ENCODE results near the gene KTI12.
"Not testable (repeated sequence)": the region's sequence is repeated elsewhere in the genome, so short reads cannot be mapped to it uniquely, and the experiment has no call there.

Gene KTI12

DNA sequence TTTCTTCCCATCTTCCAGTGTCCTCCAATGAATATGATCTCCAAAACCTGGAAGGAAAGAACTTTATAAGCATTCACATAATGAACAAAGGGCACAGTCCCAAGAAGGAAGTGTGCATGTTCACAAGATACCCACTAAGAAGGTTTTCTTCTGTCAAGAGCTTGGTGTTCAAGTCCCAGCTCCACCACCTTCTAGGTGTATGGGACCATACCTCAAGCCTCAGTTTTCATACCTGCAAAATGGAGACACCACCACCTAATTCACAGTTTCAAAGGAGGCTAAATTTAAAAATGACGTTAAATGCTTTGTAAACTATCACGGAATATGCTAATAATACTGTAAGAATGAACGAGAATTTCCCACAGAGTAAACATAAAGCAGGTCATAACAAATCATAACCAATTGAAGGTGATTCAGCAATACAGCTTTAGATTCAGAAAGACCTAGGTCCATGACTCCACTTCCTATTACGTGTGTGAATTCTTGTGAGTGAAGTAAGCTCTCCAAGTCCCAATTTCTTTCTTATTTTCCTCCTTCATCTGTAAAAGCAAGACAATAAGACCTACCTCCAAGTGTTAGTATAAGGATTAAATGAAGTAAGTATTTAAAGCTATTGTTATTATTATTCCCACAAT, 8.1 kb upstream of the KTI12 start:
- DNase-seq (ENCODE audit: low read depth): no peak

DNA sequence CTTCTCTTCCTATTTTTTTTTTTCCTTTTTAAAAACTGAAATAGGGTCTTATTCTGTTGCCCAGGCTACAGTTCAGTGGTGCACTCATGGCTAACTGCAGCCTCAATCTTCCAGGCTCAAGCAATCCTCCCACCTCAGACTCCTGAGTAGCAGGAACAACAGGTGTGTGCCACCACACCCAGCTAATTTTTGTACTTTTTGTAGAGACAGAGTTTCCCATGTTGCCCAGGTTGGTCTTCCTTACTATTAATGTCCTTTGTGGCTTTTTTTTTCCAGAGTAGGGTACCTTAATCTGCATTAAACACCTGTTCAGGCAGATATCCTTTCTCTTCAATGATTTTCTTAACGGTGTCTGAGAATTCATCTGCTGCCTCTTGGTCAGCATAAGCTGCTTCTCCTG, 4.3 kb upstream of the KTI12 start:
- DNase-seq (ENCODE audit: low read depth): no peak

DNA sequence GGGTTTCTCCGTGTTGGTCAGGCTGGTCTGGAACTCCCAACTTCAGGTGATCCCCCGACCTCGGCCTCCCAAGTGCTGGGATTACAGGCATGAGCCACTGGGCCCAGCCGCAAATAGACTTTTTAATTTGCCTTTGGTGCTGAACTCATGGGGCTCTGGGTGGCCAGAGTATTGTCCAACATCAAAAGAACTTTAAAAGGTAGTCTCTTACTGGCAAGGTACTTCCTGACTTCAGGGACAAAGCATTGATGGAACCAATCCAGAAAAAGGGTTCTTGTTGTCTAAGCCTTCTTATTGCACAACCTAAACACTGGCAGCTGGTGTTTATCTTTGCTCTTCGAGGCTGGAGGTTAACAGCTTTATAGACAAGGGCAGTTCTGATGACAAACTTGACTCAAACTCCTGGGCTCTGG, 3.8 kb upstream of the KTI12 start:
- DNase-seq (ENCODE audit: low read depth): peak; percentile 88

DNA sequence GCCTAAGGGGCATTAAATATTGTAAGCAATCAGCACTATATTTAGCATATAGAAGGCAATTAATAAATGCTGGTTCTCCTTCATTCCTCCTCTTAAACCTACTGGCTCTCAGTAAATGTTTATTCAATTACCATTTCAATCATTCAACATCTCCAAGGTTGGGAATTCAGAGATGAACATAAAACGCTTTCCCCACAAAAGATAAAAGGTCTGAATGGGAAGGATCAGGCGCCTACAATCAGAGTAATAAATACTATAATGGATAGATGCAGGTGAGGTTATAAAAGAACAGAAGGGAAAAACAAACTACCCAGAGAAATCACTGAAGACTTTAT, 407 bp upstream of the KTI12 start:
- DNase-seq (ENCODE audit: low read depth): no peak

DNA sequence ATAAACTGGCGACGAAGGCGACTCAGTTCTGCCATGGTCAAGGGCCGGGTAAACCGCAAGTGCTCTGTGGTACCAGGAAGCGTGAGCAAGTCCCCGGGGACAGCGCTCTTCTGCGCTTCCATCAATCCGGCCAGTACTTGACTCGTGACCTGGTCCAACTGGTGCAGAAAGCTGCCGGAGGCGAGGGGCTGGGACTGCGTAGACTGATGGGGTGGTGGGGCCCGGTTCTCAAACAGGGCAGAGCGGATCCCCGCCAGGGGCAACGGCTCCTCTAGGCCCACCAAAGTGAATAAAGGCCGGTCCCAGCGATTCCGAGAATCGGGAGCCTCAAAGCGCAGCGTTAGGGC, 852 bp downstream of the KTI12 start:
- peak; percentile 47 for DNase-seq (ENCODE audit: low read depth)

DNA sequence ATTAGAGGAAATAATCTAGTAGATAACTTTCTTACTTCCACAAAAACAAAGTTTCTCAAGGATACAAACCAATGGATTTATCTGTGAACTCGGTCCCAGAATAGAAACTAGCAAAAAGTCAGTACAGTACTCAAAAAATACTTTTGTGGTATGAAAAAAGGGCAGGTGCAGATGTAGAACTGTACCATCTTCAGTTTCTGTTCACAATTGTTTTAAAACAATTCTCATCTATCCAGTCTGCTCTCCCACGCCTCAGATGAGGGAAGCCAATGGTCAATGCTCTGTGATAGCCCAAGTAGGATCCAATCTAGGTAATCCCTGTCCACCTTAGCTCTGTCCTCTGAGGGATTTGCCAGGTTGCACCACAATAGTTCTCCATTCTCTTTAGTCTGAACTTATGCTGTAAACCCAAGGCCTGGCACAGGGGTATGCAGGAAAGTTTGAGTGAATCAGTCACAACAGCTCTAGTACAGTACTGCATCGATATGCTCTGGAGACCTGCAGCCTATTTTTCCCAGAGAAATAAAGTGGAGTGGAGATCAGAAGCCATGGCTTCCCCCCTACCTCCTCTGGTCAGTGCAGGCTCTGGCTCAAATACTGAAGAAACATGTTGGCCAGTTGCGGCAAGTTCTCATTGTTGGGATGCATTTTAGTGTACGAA, 1.4 kb downstream of the KTI12 start:
- no peak for DNase-seq (ENCODE audit: low read depth)

- not testable (repeated sequence) for DNase-seq (ENCODE audit: low read depth)
These were observed 4.8 kb downstream of the KTI12 start for GRCh38 chr1:52028839-52029238.

GRCh38 chr1:52028328-52028727, 5.3 kb downstream of the KTI12 start:
- no peak for DNase-seq (ENCODE audit: low read depth)

DNA sequence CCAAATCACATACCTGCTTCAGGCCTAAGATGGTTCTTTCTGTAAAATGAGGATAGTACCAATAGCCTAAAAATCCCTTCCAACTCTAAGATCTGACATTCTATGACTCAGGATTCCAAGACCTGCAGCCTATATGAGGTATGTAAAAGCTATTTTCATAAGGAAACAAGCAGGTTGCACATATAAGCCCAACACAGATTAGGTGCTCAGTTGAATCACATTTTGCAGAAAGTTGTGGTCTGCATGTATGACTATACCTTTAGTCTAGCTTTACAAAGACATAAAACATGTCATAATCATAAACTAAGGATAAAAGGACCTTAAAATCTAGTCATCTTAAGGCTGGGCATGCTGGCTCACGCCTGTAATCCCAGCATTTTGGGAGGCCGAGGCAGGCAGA, 7.3 kb downstream of the KTI12 start:
- DNase-seq (ENCODE audit: low read depth): no peak

- DNase-seq (ENCODE audit: low read depth): no peak
These were observed 11.5 kb downstream of the KTI12 start for GRCh38 chr1:52022133-52022532.

DNA sequence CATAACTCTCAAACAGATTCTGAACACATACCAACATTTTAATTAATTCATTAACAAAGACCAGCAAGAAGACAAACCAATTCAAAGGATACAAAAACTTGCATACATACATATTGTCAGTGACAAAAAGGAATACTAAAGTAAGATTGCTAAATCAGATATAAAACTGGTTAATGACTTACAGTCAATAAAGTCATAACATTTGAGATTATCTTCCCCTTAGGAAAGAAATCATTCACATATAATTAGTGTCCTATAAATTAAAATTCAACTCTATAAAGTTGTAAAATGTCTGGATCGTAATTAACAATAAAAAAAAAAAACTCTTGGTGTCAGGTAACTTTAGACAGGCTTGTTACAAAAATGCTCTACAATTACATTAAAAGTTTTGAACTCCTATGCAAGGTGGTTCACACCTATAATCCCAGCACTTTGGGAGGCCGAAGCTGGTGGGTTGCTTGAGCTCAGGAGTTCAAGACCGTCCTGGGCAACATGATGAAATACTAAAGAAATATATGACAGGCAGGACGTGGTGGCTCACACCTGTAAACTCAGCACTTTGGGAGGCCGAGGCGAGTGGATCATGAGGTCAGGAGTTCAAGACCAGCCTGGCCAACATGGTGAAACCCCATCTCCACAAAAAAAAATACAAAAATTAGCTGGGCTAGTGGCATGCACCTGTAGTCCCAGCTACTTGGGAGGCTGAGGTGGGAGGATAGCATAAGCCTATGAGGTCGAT, 25.4 kb downstream of the KTI12 start:
- DNase-seq (ENCODE audit: low read depth): no peak

DNA sequence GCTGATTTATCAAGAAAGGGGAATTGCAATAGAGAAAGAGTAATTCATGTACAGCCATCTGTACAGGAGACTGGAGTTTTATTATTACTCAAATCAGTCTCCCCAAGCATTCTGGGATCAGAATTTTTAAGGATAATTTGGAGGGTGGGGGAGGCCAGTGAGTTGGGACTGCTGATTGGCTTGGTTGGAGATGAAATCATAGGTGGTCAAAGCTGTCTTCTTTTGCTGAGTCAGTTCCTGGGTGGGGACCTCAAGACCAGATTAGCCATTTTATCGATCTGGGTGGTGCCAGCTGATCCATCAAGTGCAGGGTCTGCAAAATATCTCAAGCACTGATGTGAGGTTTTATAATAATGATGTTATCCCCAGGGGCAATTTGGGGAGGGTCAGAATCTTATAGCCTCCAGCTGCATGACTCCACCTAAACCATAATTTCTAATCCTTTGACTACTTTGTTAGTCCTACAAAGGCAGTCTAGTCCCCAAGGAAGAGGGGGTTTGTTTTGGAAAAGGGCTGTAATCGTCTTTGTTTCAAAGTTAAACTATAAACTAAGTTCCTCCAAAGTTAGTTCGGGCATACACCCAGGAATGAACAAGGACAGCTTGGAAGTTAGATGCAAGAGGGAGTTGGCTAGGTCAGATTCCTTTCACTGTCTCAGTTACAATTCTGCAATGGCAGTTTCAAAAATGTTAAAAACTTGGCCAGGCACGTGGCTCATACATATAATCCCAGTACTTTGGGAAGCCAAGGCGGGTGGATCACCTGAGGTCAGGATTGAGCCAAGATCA, 26.2 kb downstream of the KTI12 start:
- DNase-seq (ENCODE audit: low read depth): no peak

- peak; percentile 24 for DNase-seq (ENCODE audit: low read depth)
These were observed 27.5 kb downstream of the KTI12 start for GRCh38 chr1:52006081-52006553.

DNA sequence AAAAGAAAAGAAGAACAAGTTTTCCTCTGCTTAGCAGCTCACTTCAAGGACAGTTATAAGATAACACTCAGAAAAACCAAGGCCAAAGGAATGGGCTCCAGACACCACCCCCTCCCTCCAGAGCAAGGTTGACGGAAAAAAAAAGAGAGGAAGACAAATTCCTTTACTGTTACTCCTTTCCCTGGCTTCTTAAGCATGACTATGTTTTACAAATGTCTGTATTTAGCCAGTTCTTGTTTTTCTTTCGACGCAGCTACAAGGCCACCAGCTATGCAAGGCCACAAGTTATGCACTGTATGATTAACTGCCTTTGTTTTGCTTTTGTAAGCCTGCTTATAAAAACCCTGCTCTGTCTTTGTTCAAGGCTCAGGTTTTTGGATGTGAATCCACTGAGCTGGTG, 28.1 kb downstream of the KTI12 start:
- peak; percentile 93 for DNase-seq (ENCODE audit: low read depth)

DNA sequence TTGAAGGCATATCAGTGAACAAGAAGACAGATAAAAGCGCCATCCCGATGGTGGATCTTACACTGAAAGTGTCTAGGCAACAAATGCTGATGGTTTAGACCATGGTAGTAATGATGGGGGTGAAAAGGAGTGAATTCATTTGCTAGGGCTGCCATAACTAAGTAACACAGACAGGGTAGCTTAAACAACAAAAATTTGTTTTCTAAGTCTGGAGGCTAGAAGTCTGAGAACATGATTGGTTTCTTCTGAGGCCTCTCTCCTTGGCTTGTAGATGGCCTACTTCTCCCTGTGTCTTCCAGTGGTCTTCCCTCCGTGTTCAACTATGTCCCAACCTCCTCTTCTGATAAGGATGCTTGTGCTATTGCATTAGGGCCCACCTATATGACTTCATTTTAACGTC, 29.7 kb downstream of the KTI12 start:
- no peak for DNase-seq (ENCODE audit: low read depth)

- peak; percentile 90 for DNase-seq (ENCODE audit: low read depth)
These were observed 31.3 kb downstream of the KTI12 start for GRCh38 chr1:52002038-52002917.

GRCh38 chr1:51998701-51999100, 34.9 kb downstream of the KTI12 start:
- DNase-seq (ENCODE audit: low read depth): no peak

DNA sequence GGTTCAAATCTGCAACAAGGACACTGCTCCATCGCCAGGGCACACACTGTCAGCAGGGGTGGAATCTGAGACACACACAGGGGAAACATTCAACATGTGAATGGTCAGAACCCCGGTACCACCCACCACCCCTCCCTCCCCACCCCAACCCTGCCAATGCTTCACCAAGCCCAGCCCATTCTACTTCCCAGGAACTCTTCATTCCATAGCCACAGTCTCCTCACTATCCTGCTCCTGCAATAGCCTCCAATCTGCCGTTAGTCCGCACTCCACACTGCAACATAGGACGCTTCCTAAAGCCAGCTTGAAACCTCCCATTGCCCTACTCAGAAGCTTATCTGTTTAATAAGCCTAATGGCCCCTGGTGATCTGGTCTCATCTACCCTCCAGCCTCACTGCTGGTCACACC, 35.6 kb downstream of the KTI12 start:
- DNase-seq (ENCODE audit: low read depth): no peak

- DNase-seq (ENCODE audit: low read depth): peak; percentile 45
These were observed 43.1 kb downstream of the KTI12 start, which contains the start of gene RAB3B for GRCh38 chr1:51990478-51990965. Gene RAB3B (minus strand): TSS chr1:51990700. CDS start chr1:51977117, 13,583 bp downstream.

GRCh38 chr1:51989582-51990477, 43.8 kb downstream of the KTI12 start:
- no peak for DNase-seq (ENCODE audit: low read depth)
